ENCODE results near the gene MINAR1.

The MINAR1 gene

DNA sequence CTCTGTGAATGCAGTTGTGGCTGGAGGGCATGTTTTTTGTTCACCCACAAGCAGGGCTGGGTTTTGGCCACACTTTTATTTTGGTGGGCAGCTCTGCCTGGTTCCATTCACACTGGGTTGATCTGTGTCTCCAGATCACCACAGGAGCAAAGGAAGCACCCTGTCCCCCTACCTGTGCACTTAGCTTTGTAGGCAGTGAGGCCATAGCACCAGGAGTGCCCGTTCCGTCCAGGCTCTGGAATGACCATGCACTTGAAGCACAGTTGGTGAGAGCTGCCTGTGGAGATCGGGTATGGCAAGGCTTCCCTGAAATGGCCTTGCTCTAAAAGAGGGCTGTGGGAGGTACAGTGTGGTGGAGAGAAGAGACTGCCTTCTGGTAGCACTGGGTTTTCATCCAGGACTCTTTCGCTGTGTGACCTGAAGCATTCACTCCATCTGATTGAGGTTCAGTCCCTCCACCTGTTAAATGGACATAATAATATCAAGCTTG is 31.7 kb downstream of the MINAR1 start:
- DNase-seq (ENCODE audit: low read depth in 2 of 2), result no peak

DNA sequence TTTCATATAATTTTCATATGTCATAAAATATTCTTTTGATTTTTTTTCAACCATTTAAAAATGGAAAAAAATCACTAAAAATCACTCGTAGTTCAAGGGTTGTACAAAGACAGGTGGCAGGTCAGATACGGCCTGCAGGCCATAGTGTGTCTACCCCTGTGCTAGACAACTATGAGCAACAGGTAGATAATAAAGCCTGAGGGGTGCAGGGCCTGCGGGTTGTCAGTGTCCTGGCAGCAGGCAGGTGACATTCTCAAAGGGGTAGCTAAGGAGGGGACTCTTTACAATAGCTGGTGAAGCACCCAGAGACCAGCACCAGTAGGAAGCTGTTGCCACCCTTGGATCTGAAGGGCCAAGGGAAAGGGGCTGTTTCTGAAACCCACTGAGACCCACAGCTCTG is 34.4 kb downstream of the MINAR1 start:
- DNase-seq (ENCODE audit: low read depth in 2 of 2), result no peak

DNA sequence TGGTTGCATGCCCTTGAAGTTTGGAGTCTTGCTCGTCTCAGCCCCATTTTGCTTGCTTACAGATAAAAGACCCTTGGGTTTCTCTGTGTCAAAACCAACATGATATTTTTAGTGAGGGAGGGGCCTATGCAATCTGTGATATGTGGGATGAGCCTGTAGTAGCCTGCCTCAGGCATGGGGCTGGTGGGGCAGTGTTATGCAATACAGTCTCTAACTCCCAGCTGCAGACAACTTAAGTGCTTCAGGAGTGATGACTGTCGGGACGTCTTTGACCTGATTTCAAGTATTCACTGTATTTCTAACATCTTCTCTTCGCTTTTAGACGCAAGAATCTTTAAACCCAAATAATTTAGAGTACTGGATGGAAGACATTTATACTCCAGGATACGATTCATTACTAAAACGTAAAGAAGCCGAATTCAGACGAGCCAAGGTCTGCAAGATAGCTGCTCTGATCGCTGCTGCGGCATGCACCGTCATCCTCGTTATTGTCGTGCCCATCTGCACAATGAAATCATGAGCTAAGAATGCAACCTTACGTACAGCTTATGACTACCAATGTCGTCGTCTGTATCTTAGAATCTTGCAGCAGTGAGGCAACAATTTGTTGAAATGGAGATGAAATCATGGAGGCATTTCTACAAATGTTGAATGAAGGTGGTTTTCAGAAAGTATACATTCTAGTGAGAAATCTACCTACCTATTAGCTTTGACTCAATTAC is 35.9 kb downstream of the MINAR1 start:
- DNase-seq (ENCODE audit: low read depth in 2 of 2), result no peak

DNA sequence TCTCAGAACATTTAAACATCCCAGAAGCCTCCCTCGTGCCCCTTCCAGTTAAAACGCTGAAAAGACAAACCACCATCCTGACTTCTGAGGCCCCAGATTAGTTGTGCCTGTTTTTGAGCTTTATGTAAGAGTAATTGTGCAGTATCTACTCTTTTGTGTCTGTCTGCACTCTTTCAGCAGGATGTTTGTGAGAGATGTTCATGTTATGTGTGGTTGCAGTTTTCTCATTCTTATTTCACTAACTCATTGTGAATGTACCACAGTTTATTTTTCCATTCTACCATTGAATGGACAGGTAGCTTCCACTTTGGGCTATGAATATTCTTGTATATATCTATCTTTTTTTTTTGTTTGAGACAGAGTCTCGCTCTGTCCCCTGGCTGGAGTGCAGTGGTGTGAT is 40.3 kb downstream of the MINAR1 start:
- no peak for DNase-seq (ENCODE audit: low read depth in 2 of 2)

DNA sequence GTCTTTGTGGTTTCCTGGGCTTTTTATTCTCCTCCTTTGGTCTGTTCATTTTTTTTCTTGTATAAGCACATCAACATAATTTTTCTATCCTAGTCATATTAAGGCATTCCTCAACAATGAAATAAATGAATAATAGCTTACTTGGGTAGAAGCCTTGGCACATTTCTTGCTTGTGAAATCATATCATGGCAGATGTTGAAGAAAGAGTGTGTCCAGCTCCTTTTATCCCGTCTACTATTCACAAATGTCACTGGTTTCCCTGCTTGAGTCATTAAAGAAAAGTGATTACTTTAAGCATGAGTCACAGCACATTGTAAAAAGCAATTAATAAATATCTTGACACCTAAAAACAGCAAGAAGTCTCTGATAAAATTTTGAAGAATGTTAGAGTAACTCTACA is 42.1 kb downstream of the MINAR1 start:
- no peak for DNase-seq (ENCODE audit: low read depth in 2 of 2)

DNA sequence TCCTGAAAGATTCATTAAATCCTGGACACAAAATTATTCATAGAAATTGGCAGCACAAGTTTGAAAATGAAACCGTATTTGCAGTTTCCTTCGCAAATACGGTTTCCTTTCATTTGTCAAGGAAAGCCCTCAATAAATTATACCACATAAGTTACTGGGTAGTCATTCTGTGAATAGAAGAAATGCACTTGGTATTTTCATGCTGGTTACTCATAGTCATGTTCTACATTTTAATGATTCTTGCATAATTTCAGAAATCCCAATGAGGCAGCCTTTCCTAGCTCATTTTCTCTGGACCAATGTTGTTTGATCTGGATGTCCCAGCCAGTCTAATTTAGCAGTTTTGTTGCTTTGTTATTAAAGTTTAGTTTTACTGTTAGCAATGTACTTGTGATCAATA is 43.2 kb downstream of the MINAR1 start:
- DNase-seq (ENCODE audit: low read depth in 2 of 2), result no peak

DNA sequence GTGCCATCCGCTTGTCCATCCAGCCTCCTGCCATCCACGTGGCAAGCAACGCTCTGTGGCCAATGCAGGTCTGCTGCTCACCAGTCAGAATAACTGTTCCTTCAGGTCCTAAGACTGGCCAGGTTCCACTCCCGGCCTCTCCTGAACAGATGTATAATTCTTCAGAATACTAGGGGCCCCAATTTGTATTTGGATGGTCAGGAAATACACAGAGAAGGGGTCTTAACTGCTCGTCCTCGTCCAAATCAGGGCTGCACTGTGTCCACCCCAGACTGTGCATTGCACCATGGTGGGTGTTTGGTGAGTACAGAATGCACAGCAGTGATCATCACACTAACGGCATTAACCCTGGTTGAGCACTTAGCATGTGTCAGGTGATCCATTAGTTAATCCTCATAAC is 46.0 kb downstream of the MINAR1 start:
- no peak for DNase-seq (ENCODE audit: low read depth in 2 of 2)

DNA sequence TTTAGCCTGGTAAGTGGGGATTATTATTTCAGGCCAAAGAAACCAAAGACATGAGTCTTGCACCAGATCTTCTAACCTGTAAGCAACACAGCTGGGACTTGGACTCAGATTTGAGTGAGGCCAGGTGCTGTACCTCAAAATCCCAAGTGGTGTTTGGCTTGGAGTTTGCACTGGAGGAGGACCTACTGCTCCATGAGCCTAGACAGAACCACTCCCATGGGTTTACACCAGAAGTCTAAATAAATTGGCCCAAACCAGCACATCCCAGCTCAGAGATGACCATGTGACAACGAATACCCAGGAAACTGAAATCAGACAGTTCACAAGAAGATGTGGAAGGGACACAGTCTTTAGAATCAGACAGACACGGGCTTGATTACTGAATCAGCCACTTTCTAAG is 47.5 kb downstream of the MINAR1 start:
- no peak for DNase-seq (ENCODE audit: low read depth in 2 of 2)

DNA sequence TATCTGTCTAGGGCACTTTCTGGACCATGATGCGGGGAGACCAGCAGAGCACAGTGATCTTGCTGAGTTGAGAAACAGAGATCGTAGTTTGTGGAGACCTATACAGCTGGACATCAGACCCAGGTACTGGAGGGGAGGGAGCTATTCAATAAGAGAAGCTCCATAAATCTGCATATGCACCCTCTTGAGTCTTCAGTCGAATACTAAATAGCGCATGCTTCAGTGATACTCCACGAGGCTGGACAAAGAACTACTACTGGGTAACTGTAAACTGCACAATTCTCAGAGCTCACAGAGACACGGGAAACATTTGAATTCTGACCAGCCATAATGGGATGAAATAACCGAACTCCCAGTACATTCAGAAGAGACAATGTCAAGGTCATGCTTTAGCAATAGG is 49.7 kb downstream of the MINAR1 start:
- DNase-seq (ENCODE audit: low read depth in 2 of 2), result no peak
